ENCODE data around the gene FBXW10.
A peak's percentile ranks its signal among the peaks of the same experiment; 100 is the strongest.
"Not testable (repeated sequence)": the region's sequence is repeated elsewhere in the genome, so short reads cannot be mapped to it uniquely, and the experiment has no call there.

FBXW10 gene

GRCh38 chr17:18743699-18744421 lies at the start of gene FBXW10:
Gene FBXW10, plus strand, starts transcription at chr17:18744054. Its CDS starts 191 bp downstream, at chr17:18744245.
- H3K27ac ChIP-seq (ENCODE audit: low read depth, low read length); H3K36me3 ChIP-seq (ENCODE audit: control insufficient read depth in 5 of 5, insufficient read depth in 5 of 5, low read length in 5 of 5); H3K27me3 ChIP-seq (ENCODE audit: control insufficient read depth in 5 of 5, insufficient read depth in 4 of 5, low read length in 5 of 5); H3K9me3 ChIP-seq (ENCODE audit: control insufficient read depth in 5 of 5, low read length in 5 of 5); H3K4me1 ChIP-seq (ENCODE audit: control insufficient read depth in 5 of 5, insufficient read depth in 5 of 5, low read length in 5 of 5); H3K9ac ChIP-seq (ENCODE audit: low read length in 5 of 5): not testable (repeated sequence)
- peak within 1 kb of the TSS in 1 of 5 donors; percentile 39 for H3K4me3 ChIP-seq (ENCODE audit: low read depth in 1 of 5, low read length in 5 of 5)

- not testable (repeated sequence) for H3K9ac ChIP-seq (ENCODE audit: low read length in 5 of 5); H3K4me1 ChIP-seq (ENCODE audit: control insufficient read depth in 5 of 5, insufficient read depth in 5 of 5, low read length in 5 of 5); H3K4me3 ChIP-seq (ENCODE audit: low read depth in 1 of 5, low read length in 5 of 5); H3K27ac ChIP-seq (ENCODE audit: low read depth, low read length); H3K9me3 ChIP-seq (ENCODE audit: control insufficient read depth in 5 of 5, low read length in 5 of 5); H3K27me3 ChIP-seq (ENCODE audit: control insufficient read depth in 5 of 5, insufficient read depth in 4 of 5, low read length in 5 of 5); H3K36me3 ChIP-seq (ENCODE audit: control insufficient read depth in 5 of 5, insufficient read depth in 5 of 5, low read length in 5 of 5)
These were observed 48.7 kb upstream of the FBXW10 start for GRCh38 chr17:18695143-18695542.

- H3K9me3 ChIP-seq (ENCODE audit: control insufficient read depth in 5 of 5, low read length in 5 of 5); H3K27me3 ChIP-seq (ENCODE audit: control insufficient read depth in 5 of 5, insufficient read depth in 4 of 5, low read length in 5 of 5); H3K36me3 ChIP-seq (ENCODE audit: control insufficient read depth in 5 of 5, insufficient read depth in 5 of 5, low read length in 5 of 5); H3K4me1 ChIP-seq (ENCODE audit: control insufficient read depth in 5 of 5, insufficient read depth in 5 of 5, low read length in 5 of 5); H3K27ac ChIP-seq (ENCODE audit: low read depth, low read length): not testable (repeated sequence)
- Histone ChIP-seq H3K9ac (ENCODE audit: low read length in 5 of 5) (peak overlapping the region in 4 of 5 donors; percentile 51 to 81 (median 59)), H3K4me3 (ENCODE audit: low read depth in 1 of 5, low read length in 5 of 5) (peak overlapping the region; percentile 59 to 79 (median 67))
These were observed 45.3 kb upstream of the FBXW10 start for GRCh38 chr17:18698473-18699103.

GRCh38 chr17:18705955-18706354 lies 37.9 kb upstream of the FBXW10 start:
- not testable (repeated sequence) for H3K27ac ChIP-seq (ENCODE audit: low read depth, low read length); H3K36me3 ChIP-seq (ENCODE audit: control insufficient read depth in 5 of 5, insufficient read depth in 5 of 5, low read length in 5 of 5); H3K9me3 ChIP-seq (ENCODE audit: control insufficient read depth in 5 of 5, low read length in 5 of 5)

GRCh38 chr17:18708215-18708614 lies 35.6 kb upstream of the FBXW10 start:
- not testable (repeated sequence) for H3K4me1 ChIP-seq (ENCODE audit: control insufficient read depth in 5 of 5, insufficient read depth in 5 of 5, low read length in 5 of 5); H3K27me3 ChIP-seq (ENCODE audit: control insufficient read depth in 5 of 5, insufficient read depth in 4 of 5, low read length in 5 of 5); H3K4me3 ChIP-seq (ENCODE audit: low read depth in 1 of 5, low read length in 5 of 5); H3K27ac ChIP-seq (ENCODE audit: low read depth, low read length); H3K9ac ChIP-seq (ENCODE audit: low read length in 5 of 5); H3K9me3 ChIP-seq (ENCODE audit: control insufficient read depth in 5 of 5, low read length in 5 of 5); H3K36me3 ChIP-seq (ENCODE audit: control insufficient read depth in 5 of 5, insufficient read depth in 5 of 5, low read length in 5 of 5)

More at GRCh38 chr17:18705955-18706354, 37.9 kb upstream of the FBXW10 start:
- H3K9ac ChIP-seq (ENCODE audit: low read length in 5 of 5); H3K4me3 ChIP-seq (ENCODE audit: low read depth in 1 of 5, low read length in 5 of 5); H3K4me1 ChIP-seq (ENCODE audit: control insufficient read depth in 5 of 5, insufficient read depth in 5 of 5, low read length in 5 of 5); H3K27me3 ChIP-seq (ENCODE audit: control insufficient read depth in 5 of 5, insufficient read depth in 4 of 5, low read length in 5 of 5): not testable (repeated sequence)

GRCh38 chr17:18712354-18712999 lies 31.4 kb upstream of the FBXW10 start:
- H3K9ac ChIP-seq (ENCODE audit: low read length in 5 of 5); H3K4me3 ChIP-seq (ENCODE audit: low read depth in 1 of 5, low read length in 5 of 5): not testable (repeated sequence)

GRCh38 chr17:18718643-18719427 lies 25.0 kb upstream of the FBXW10 start:
- not testable (repeated sequence) for H3K27ac ChIP-seq (ENCODE audit: low read depth, low read length); H3K4me1 ChIP-seq (ENCODE audit: control insufficient read depth in 5 of 5, insufficient read depth in 5 of 5, low read length in 5 of 5); H3K9me3 ChIP-seq (ENCODE audit: control insufficient read depth in 5 of 5, low read length in 5 of 5); H3K9ac ChIP-seq (ENCODE audit: low read length in 5 of 5); H3K27me3 ChIP-seq (ENCODE audit: control insufficient read depth in 5 of 5, insufficient read depth in 4 of 5, low read length in 5 of 5); H3K36me3 ChIP-seq (ENCODE audit: control insufficient read depth in 5 of 5, insufficient read depth in 5 of 5, low read length in 5 of 5); H3K4me3 ChIP-seq (ENCODE audit: low read depth in 1 of 5, low read length in 5 of 5)

More at GRCh38 chr17:18712354-18712999, 31.4 kb upstream of the FBXW10 start:
- H3K27ac ChIP-seq (ENCODE audit: low read depth, low read length); H3K27me3 ChIP-seq (ENCODE audit: control insufficient read depth in 5 of 5, insufficient read depth in 4 of 5, low read length in 5 of 5); H3K36me3 ChIP-seq (ENCODE audit: control insufficient read depth in 5 of 5, insufficient read depth in 5 of 5, low read length in 5 of 5); H3K4me1 ChIP-seq (ENCODE audit: control insufficient read depth in 5 of 5, insufficient read depth in 5 of 5, low read length in 5 of 5); H3K9me3 ChIP-seq (ENCODE audit: control insufficient read depth in 5 of 5, low read length in 5 of 5): not testable (repeated sequence)

GRCh38 chr17:18719428-18720110 lies 24.3 kb upstream of the FBXW10 start:
- H3K9me3 ChIP-seq (ENCODE audit: control insufficient read depth in 5 of 5, low read length in 5 of 5); H3K4me3 ChIP-seq (ENCODE audit: low read depth in 1 of 5, low read length in 5 of 5); H3K4me1 ChIP-seq (ENCODE audit: control insufficient read depth in 5 of 5, insufficient read depth in 5 of 5, low read length in 5 of 5); H3K27ac ChIP-seq (ENCODE audit: low read depth, low read length); H3K36me3 ChIP-seq (ENCODE audit: control insufficient read depth in 5 of 5, insufficient read depth in 5 of 5, low read length in 5 of 5); H3K27me3 ChIP-seq (ENCODE audit: control insufficient read depth in 5 of 5, insufficient read depth in 4 of 5, low read length in 5 of 5); H3K9ac ChIP-seq (ENCODE audit: low read length in 5 of 5): not testable (repeated sequence)

- not testable (repeated sequence) for H3K9me3 ChIP-seq (ENCODE audit: control insufficient read depth in 5 of 5, low read length in 5 of 5); H3K9ac ChIP-seq (ENCODE audit: low read length in 5 of 5); H3K27me3 ChIP-seq (ENCODE audit: control insufficient read depth in 5 of 5, insufficient read depth in 4 of 5, low read length in 5 of 5); H3K36me3 ChIP-seq (ENCODE audit: control insufficient read depth in 5 of 5, insufficient read depth in 5 of 5, low read length in 5 of 5); H3K27ac ChIP-seq (ENCODE audit: low read depth, low read length); H3K4me3 ChIP-seq (ENCODE audit: low read depth in 1 of 5, low read length in 5 of 5); H3K4me1 ChIP-seq (ENCODE audit: control insufficient read depth in 5 of 5, insufficient read depth in 5 of 5, low read length in 5 of 5)
These were observed 21.9 kb upstream of the FBXW10 start for GRCh38 chr17:18721775-18722547.
